BJ (cell line): ENCODE data around the gene PCDHA8. TPM values are rescaled to one million over a fixed set of nuclear protein-coding genes. Genes with fewer than 3 reads are reported as not detected.
"Not testable (repeated sequence)": the region's sequence is repeated elsewhere in the genome, so short reads cannot be mapped to it uniquely, and the experiment has no call there.

Source experiments
- CTCF ChIA-PET: fragments of 350-600 bp; formaldehyde crosslinking; extraction: SDS; loops from one replicate; lab custom pipeline; 2021; ENCODE audit warnings: antibody characterized with exemption, inconsistent platforms; lab: Yijun Ruan, JAX
- POLR2A ChIA-PET: fragments of 300-600 bp; sonication (Branson Sonifier 250); formaldehyde crosslinking; extraction: SDS; loops from one replicate; lab custom pipeline; 2021; ENCODE audit warnings: antibody characterized with exemption; lab: Charles Lee
- DNase-seq: peaks from one replicate; pipeline ENCODE4 v3.0.0-alpha.2; 2011; ENCODE audit warnings: low read depth
- H3K27me3 ChIP-seq: 2 replicates; pipeline ENCODE4 v1.6.0; 2011; ENCODE audit warnings: low read length; ENCODE audit not compliant: control insufficient read depth, insufficient read depth
- H3K36me3 ChIP-seq: 2 replicates; pipeline ENCODE4 v1.5.1; 2011; ENCODE audit warnings: low read length; ENCODE audit not compliant: control insufficient read depth, insufficient read depth
- H3K4me3 ChIP-seq: 2 replicates; pipeline ENCODE4 v1.5.1; 2011; ENCODE audit warnings: low read depth, mild to moderate bottlenecking, control low read depth, low read length
- CTCF ChIP-seq: IDR thresholded peaks from 2 replicates; pipeline ENCODE4 v1.5.1; 2011; ENCODE audit warnings: low read depth, mild to moderate bottlenecking, control low read depth, inconsistent platforms, low read length, moderate library complexity; ENCODE audit not compliant: insufficient read depth
- polyA plus RNA-seq: library from polyadenylated mRNA; depleted of rRNA; stranded (reverse); fragments of >200 nt; gene quantifications from 2 replicates; pipeline ENCODE4 v1.2.3, GENCODE V29; 2011

PCDHA8 gene
- polyA plus RNA-seq, 1 experiment, result 0.02 TPM

GRCh38 chr5:140800816-140801493 is 40.0 kb upstream of the PCDHA8 start, which contains the start of gene PCDHA3:
Gene PCDHA3 (plus strand): TSS chr5:140801057.
- peak within 1 kb of the TSS; percentile 19; the same call in 1 of the 2 replicates for H3K4me3 ChIP-seq
- H3K36me3 ChIP-seq, result no peaks in the 10 kb centered on the region
- POLR2A ChIA-PET, result no interaction called here
- CTCF ChIA-PET, result interaction anchor here (0.7 to 1.9 kb wide), 3 partner anchors 11 to 51 kb away, joined by 3 to 4 read pairs (median 3); no protein-coding TSS in a partner anchor
- no peaks in the 10 kb centered on the region for H3K27me3 ChIP-seq
- no peak for DNase-seq
- peak; percentile 31; the same call in 1 of the 2 replicates for TF ChIP-seq CTCF

- peak; percentile 38 for TF ChIP-seq CTCF
- ChIA-PET CTCF (interaction anchor here (0.7 to 1.9 kb wide), 3 partner anchors 10 to 50 kb away, joined by 3 to 4 read pairs (median 3); no protein-coding TSS in a partner anchor), POLR2A (no interaction called here)
- Histone ChIP-seq H3K4me3 (peak overlapping the region; percentile 19; the same call in 1 of the 2 replicates), H3K27me3 (no peaks in the 10 kb centered on the region), H3K36me3 (no peaks in the 10 kb centered on the region)
- DNase-seq, result no peak
Observed at GRCh38 chr5:140801494-140801841, 39.5 kb upstream of the PCDHA8 start.

- H3K36me3 ChIP-seq, H3K27me3 ChIP-seq, POLR2A ChIA-PET, H3K4me3 ChIP-seq, DNase-seq: not testable (repeated sequence)
- CTCF ChIA-PET, result interaction anchor here (1.9 kb wide), 1 partner anchor 10 kb away, joined by 4 read pairs; no protein-coding TSS in a partner anchor
Observed at GRCh38 chr5:140802381-140802780, 38.6 kb upstream of the PCDHA8 start.

- no peak for TF ChIP-seq CTCF
- POLR2A ChIA-PET, result no interaction called here
- no peak for DNase-seq
- Histone ChIP-seq H3K36me3 (no peaks in the 10 kb centered on the region), H3K27me3 (no peaks in the 10 kb centered on the region), H3K4me3 (no peak overlapping the region)
- CTCF ChIA-PET, result interaction anchor here (1.9 kb wide), 1 partner anchor 9 kb away, joined by 4 read pairs; no protein-coding TSS in a partner anchor
Observed at GRCh38 chr5:140802781-140803271, 38.2 kb upstream of the PCDHA8 start.

- ChIA-PET CTCF (interaction anchor here (0.6 to 1.6 kb wide), 3 partner anchors 10 to 172 kb away, joined by 3 to 4 read pairs (median 3); no protein-coding TSS in a partner anchor), POLR2A (no interaction called here)
- H3K4me3 ChIP-seq, result peak within 1 kb of the TSS; percentile 32
- TF ChIP-seq CTCF, result peak; percentile 38
- H3K36me3 ChIP-seq, result no peaks in the 10 kb centered on the region
- DNase-seq, result no peak
- H3K27me3 ChIP-seq, result no peaks in the 10 kb centered on the region
Observed at GRCh38 chr5:140806834-140807775, 33.9 kb upstream of the PCDHA8 start, which contains the start of gene PCDHA4. Gene PCDHA4 (plus strand): TSS chr5:140807068.

- H3K36me3 ChIP-seq, POLR2A ChIA-PET, DNase-seq, H3K27me3 ChIP-seq, H3K4me3 ChIP-seq: not testable (repeated sequence)
- CTCF ChIA-PET, result interaction anchor here (0.6 to 1.6 kb wide), 4 partner anchors 9 to 871 kb away, joined by 3 to 4 read pairs (median 3); no protein-coding TSS in a partner anchor
Observed at GRCh38 chr5:140808241-140808888, 32.6 kb upstream of the PCDHA8 start.
